NCI-H82 treated with DMSO at 0.1 percent for 48 hours (cell line): ENCODE data around the gene SLC15A3.

Experiments
- DNase-seq: peaks from one replicate; lab custom pipeline; 2025; ENCODE audit not compliant: unreplicated experiment; lab: John Stamatoyannopoulos, UW

SLC15A3 gene

GRCh38 chr11:60946601-60947264, 5.2 kb downstream of the SLC15A3 start:
- no peak for DNase-seq

- DNase-seq, result no peak
Measured at GRCh38 chr11:60945295-60945667, 6.7 kb downstream of the SLC15A3 start.

DNA sequence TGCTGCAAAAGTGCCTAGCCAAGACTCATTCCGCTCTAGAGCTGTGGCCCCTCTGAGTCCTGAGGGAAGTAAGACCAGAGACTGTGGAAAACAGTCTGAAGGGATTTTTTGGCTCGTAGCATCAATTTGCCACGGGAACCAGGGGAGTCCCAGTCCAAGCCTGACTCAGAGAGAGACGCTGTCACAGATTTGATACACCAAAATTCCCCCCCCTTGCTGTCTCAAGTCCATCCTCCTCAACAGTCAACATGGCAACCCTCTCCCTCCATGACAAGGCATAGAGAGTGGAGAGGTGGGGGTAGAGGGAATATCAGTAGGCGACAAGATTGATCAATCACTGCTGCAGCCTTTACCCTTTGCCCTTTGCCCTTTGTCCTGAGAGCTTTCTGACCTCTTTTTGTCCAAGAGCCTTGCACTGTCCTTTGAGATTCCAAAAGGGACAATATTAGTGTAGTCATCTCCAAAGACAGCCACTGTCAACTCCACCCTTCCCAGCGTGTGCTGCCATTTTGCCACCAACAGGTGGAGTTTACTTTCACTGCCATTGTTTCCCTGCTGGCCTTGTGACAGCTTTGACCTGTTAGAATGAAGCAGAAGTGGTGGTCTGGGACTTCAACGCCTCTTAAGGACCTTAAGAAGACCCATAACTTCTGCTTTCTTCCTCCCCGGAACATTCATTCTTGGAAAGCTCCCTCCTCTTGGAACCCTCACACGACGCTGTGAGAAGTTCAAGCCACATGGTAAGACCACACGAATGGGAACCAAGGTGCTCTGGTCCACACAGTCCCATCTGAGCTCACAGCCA, 7.3 kb downstream of the SLC15A3 start:
- no peak for DNase-seq

GRCh38 chr11:60942970-60943565, 8.9 kb downstream of the SLC15A3 start:
- DNase-seq, result no peak

GRCh38 chr11:60942219-60942618, 9.8 kb downstream of the SLC15A3 start:
- no peak for DNase-seq

GRCh38 chr11:60941371-60942119, 10.4 kb downstream of the SLC15A3 start:
- no peak for DNase-seq

- DNase-seq, result no peak
Measured at GRCh38 chr11:60939855-60940254, 12.1 kb downstream of the SLC15A3 start.

DNA sequence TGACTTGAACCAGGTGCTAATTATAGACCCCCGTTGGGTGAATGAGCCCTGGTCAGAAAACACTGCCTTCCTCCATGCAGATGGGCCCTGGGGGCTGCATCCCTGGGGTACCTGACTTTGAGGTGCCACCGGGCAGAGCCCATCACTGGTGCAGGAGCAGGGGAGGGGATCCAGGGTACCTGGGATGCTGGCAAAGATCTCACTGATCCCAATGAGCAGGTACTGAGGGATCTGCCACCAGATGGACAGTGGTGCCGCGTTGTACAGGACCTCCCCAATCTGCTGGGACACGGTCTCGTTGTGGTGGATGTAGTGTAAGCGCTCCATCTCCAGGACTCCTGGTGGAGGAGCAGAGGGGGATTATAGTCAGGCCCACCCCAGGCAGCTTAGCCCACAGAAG, 12.7 kb downstream of the SLC15A3 start:
- DNase-seq, result no peak

DNA sequence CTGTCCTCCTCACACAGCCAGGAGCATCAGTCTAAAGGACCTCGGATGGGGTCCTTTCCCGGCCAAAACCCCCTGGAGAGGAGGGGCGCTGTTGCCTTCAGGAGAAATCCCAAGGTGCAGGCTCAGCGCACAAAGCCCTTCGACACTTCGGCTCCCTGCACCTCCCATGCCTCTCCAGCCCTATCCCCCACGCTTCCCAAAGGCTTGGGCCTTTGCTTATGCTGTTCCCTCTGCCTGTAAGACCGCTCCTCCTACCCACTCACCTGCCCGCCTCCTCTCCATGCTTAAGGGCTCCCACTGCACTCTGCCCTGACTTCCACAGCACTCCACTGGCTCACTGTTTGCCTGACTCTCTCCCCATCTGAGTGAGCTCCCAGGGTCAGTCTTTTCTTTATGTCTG, 13.5 kb downstream of the SLC15A3 start:
- DNase-seq, result no peak

- no peak for DNase-seq
Measured at GRCh38 chr11:60937811-60938210, 14.2 kb downstream of the SLC15A3 start.

DNA sequence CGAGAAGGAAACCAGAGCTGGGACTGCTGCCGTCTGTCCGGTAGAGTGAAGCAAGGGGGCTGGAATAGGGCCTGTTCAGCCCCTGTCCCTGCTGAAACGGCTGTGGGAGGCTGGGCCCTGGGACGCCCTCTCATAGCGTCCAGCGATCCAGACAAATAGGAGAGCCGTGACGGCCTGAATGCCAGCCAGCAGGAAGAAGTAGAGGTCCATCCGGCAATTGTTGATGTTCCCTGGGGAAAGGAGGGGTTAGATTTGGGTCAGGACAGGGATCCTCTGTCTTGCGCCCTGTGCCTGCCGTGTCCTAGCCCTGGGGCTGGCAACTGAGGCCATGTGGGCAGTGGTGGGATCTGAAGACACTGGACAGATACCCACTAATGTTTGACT, 14.8 kb downstream of the SLC15A3 start:
- no peak for DNase-seq

GRCh38 chr11:60936467-60937143, 15.4 kb downstream of the SLC15A3 start:
- no peak for DNase-seq

- no peak for DNase-seq
Measured at GRCh38 chr11:60935676-60936442, 16.1 kb downstream of the SLC15A3 start.

GRCh38 chr11:60934790-60935605, 17.0 kb downstream of the SLC15A3 start:
- no peak for DNase-seq

GRCh38 chr11:60934124-60934789, 17.7 kb downstream of the SLC15A3 start:
- DNase-seq, result no peak

DNA sequence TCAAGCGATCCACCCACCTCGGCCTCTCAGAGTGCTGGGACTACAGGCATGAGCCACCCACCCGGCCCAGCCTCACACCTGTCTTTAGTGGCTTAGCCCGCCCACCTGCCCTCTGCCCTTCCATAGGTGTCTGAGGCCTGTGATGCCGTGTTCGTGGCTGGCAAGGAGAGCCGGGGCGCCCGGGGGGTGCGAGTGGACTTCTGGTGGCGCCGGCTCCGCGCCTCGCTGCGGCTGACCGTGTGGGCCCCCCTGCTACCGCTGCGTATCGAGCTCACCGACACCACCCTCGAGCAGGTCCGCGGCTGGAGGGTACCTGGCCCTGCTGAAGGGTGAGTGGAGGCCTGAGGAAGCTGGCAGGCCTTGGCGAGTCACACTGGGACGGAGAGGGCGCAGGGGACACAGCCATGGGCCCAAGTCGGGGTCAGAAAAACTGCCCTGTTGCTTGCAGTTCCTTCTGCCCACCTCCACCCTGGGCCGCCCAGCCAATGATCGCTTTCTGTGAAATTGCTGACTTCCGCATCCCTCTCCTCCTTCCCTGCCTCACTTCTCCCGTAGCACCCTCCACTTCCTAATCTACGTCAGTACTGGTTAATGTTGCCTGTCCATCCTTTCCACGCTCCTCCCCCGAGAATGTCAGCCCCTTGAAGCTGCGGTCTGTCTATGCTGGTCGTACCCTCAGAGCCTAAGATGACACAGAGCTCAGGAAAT, 18.4 kb downstream of the SLC15A3 start:
- no peak for DNase-seq

- DNase-seq, result no peak
Measured at GRCh38 chr11:60932605-60933356, 19.2 kb downstream of the SLC15A3 start.

DNA sequence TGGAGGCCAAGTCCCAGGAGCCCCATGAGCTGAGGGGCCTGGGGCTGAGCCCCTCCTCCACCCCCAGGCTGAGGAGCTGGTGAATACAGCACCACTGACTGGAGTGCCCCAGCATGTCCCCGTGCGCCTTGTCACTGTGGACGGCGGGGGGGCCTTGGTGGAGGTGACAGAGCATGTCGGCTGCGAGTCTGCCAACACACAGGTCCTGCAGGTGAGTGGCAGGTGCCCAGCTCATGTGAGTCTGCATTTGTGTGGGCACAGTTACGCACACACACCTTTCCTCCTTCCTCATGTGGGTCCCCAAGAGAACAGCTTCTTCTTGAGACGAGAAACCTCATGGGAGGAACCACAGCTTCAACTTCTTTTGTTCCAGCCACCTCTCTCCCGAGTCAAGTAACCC, 20.1 kb downstream of the SLC15A3 start:
- DNase-seq, result no peak
